Stimulated activated naive B cell treated with anti-CD40 and anti-IgM and Interleukin-4, amounts not matched to agents 10 μg/mL and 1 μg/mL and 100 μg/mL, for 72 hours (primary cell): ENCODE data around the gene RANBP10.
A peak's percentile ranks its signal among the peaks of the same experiment; 100 is the strongest.

Source experiments
- ATAC-seq, 2 donors: fragments of 150-1000 bp; cut with Tn5 transposase; replicated peaks; 2 replicates each; pipeline ENCODE4 v1.10.0; 2021; ENCODE audit warnings: moderate library complexity in 1 of 2
- DNase-seq: peaks from one replicate; pipeline ENCODE4 v3.0.0; 2021
- H3K27ac Mint-ChIP-seq: one replicate; pipeline ENCODE4 v1.8.0; 2022; ENCODE audit warnings: mild to moderate bottlenecking, mixed read lengths
- H3K27me3 Mint-ChIP-seq, 2 donors: one replicate each; pipeline ENCODE4 v1.8.0; 2022; ENCODE audit warnings: mixed read lengths in 2 of 2
- H3K36me3 Mint-ChIP-seq, 2 donors: one replicate each; pipeline ENCODE4 v1.8.0; 2022; ENCODE audit warnings: mixed read lengths in 2 of 2, mild to moderate bottlenecking in 1 of 2
- H3K4me1 Mint-ChIP-seq, 2 donors: one replicate each; pipeline ENCODE4 v1.8.0; 2022; ENCODE audit warnings: mixed read lengths in 2 of 2, mild to moderate bottlenecking in 1 of 2
- H3K4me3 Mint-ChIP-seq, 2 donors: one replicate each; pipeline ENCODE4 v1.8.0; 2022; ENCODE audit warnings: mild to moderate bottlenecking in 2 of 2, mixed read lengths in 2 of 2, moderate library complexity in 1 of 2
- H3K9me3 Mint-ChIP-seq, 2 donors: one replicate each; pipeline ENCODE4 v1.8.0; 2022; ENCODE audit warnings: mixed read lengths in 2 of 2, mild to moderate bottlenecking in 1 of 2

The RANBP10 gene

GRCh38 chr16:67731753-67732095 is 74.6 kb downstream of the RANBP10 start:
- ATAC-seq, result no peak

GRCh38 chr16:67731071-67731752 is 75.1 kb downstream of the RANBP10 start:
- DNase-seq, result no peak
- no peaks in the 10 kb centered on the region for H3K27me3 Mint-ChIP-seq
- peaks cover 55 to 58% of the 10 kb centered on the region in 2 donors for H3K36me3 Mint-ChIP-seq
- no peaks in the 10 kb centered on the region for H3K4me1 Mint-ChIP-seq
- H3K9me3 Mint-ChIP-seq, result no peaks in the 10 kb centered on the region
- H3K27ac Mint-ChIP-seq, result no peak overlapping the region
- ATAC-seq, result no peak
- no peak overlapping the region for H3K4me3 Mint-ChIP-seq

More at GRCh38 chr16:67731753-67732095, 74.6 kb downstream of the RANBP10 start:
- Mint-ChIP-seq H3K27me3 (no peaks in the 10 kb centered on the region), H3K4me1 (peaks cover 0 to 2% of the 10 kb centered on the region in 2 donors), H3K27ac (no peak overlapping the region), H3K36me3 (peaks cover 52 to 60% of the 10 kb centered on the region in 2 donors), H3K9me3 (no peaks in the 10 kb centered on the region), H3K4me3 (no peak overlapping the region)
- DNase-seq, result no peak

DNA sequence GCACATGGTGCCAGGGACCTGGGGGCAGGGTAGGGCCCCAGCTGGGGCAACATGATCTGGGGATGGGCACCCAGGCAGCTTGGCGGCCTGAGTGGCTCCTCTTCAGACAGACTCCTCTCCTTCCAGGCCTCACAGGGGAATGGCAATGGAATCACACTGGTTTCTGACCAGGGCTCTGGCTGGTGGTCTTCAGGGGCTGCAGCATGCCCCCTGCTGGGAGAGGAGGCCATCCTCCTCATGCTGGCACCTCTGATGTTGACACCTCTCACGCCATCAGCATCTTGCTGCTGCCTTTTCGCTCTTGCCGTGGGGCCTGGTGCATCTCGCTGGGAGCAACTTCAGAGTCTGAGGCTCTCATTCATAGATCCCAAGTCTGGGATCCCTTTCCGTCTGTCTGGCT is 76.0 kb downstream of the RANBP10 start:
- DNase-seq (no peak), ATAC-seq (no peak)
- H3K27me3 Mint-ChIP-seq, result no peaks in the 10 kb centered on the region
- H3K4me1 Mint-ChIP-seq, result peaks cover 0 to 2% of the 10 kb centered on the region in 2 donors
- peaks cover 52 to 60% of the 10 kb centered on the region in 2 donors for H3K36me3 Mint-ChIP-seq
- H3K27ac Mint-ChIP-seq, result peak overlapping the region; percentile 37
- no peaks in the 10 kb centered on the region for H3K9me3 Mint-ChIP-seq
- H3K4me3 Mint-ChIP-seq, result no peak overlapping the region

- Mint-ChIP-seq H3K27ac (peak overlapping the region; percentile 53), H3K36me3 (peaks cover 55 to 63% of the 10 kb centered on the region in 2 donors), H3K4me3 (no peak overlapping the region), H3K9me3 (no peaks in the 10 kb centered on the region), H3K4me1 (peaks cover 0 to 2% of the 10 kb centered on the region in 2 donors), H3K27me3 (no peaks in the 10 kb centered on the region)
- no peak for ATAC-seq
- DNase-seq, result no peak
Measured at GRCh38 chr16:67729636-67730248, 76.6 kb downstream of the RANBP10 start.

DNA sequence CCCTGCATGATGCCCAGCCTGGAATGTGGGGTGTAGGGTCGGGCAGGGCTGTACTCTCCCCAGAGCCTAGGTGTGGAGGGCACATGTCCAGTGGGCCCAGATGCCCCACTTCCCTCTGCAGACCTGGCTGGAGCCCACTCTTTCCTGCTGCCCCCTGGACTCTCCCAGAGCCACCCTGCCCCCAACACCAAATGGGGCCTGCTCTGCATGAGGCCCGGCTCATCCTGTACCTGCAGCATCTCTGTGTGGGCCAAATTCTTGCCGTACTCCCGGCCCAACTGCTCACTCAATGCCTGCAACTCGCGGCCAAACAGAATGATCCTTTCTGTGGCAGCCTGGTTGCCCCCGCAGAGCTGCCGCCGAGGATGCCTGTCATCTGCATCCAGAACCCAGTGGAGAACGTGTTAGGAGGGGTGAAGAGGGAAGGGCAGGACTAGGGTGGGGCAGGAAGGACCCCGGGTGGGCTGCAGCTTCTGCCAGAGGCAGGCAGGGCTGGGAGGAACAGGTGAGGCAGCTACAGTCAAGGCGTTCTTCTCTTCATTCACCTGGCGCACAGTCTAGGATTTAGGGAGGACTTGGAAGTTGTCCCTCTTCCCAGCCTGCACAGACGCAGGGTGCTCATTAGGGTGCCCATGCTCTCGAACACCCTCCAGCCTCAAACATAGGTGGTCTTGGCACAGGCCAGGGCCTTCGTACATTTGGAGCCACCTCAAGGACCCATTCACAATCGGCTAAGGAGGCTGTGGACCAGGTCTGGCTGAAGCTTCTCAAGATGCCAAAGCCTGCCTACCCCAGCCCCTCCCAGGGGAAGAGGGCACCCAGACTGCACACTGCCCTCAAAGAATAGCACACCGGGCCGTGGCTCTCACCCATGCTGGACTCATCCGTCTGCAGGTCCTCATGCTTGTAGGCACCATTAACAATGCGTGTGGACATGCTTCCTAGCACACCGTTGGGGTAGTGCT is 78.6 kb downstream of the RANBP10 start:
- Mint-ChIP-seq H3K36me3 (peaks cover 60 to 62% of the 10 kb centered on the region in 2 donors), H3K27me3 (no peaks in the 10 kb centered on the region), H3K9me3 (no peaks in the 10 kb centered on the region)

GRCh38 chr16:67726106-67727034 is 80.0 kb downstream of the RANBP10 start:
- Mint-ChIP-seq H3K27ac (peak overlapping the region; percentile 22), H3K27me3 (no peaks in the 10 kb centered on the region), H3K4me3 (no peak overlapping the region), H3K36me3 (peaks cover 58 to 60% of the 10 kb centered on the region in 2 donors), H3K9me3 (no peaks in the 10 kb centered on the region), H3K4me1 (peaks cover 2 to 7% of the 10 kb centered on the region in 2 donors)
- ATAC-seq (no peak), DNase-seq (no peak)

More for the DNA sequence above, 78.6 kb downstream of the RANBP10 start:
- peak overlapping the region; percentile 14 for H3K27ac Mint-ChIP-seq
- no peak overlapping the region for H3K4me3 Mint-ChIP-seq
- no peak for ATAC-seq
- peaks cover 2 to 7% of the 10 kb centered on the region in 2 donors for H3K4me1 Mint-ChIP-seq
- DNase-seq, result no peak

- Mint-ChIP-seq H3K27ac (no peak overlapping the region), H3K9me3 (no peaks in the 10 kb centered on the region), H3K4me3 (no peak overlapping the region), H3K27me3 (no peaks in the 10 kb centered on the region), H3K36me3 (peaks cover 35 to 42% of the 10 kb centered on the region in 2 donors), H3K4me1 (peaks cover 14 to 16% of the 10 kb centered on the region in 2 donors)
- no peak for ATAC-seq
- no peak for DNase-seq
Measured at GRCh38 chr16:67723911-67724305, 82.5 kb downstream of the RANBP10 start.

DNA sequence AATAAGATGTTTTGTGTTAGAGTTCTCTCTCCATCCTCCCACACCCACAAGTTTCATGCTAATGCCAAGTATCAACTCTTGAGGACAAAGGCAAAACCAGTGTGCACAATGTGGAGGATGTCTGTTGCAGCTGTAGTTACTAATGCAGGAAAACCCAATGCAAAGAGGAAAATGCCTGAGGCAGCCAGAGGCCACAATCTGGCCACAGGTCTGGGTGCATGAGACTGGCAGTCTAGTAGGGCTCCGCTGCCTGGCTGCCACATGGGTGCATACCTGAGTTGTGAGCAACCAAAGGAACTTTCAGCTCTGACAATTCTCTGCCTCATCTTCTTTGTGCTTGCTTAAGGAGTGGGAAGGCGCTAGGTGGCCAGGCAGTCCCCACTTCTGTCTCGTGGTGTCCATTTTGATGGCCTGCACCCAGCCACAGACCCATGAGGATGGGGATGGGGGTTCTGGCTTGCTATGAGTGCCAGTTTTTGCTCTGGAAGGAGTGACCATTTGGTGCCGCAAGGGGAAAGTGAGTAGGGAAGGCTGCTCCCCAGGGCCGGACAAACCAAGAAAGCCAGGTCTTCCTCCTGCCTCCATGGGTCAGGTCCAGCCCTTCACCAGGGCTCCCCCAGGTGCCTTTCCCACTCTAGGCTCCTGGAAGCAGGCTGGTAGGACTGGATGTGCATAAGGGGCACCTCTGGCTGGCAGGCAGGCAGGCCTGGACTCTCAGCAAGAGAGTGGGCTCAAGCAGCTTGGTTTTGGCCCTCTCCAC is 83.0 kb downstream of the RANBP10 start:
- no peak for ATAC-seq
- peaks cover 31 to 40% of the 10 kb centered on the region in 2 donors for H3K36me3 Mint-ChIP-seq
- peak overlapping the region; percentile 37 for H3K27ac Mint-ChIP-seq
- DNase-seq, result no peak
- H3K4me1 Mint-ChIP-seq, result peaks cover 18 to 22% of the 10 kb centered on the region in 2 donors
- H3K27me3 Mint-ChIP-seq, result no peaks in the 10 kb centered on the region
- H3K9me3 Mint-ChIP-seq, result no peaks in the 10 kb centered on the region
- H3K4me3 Mint-ChIP-seq, result no peak overlapping the region

- ATAC-seq (no peak), DNase-seq (no peak)
- Mint-ChIP-seq H3K4me3 (peak overlapping the region; percentile 98 to 99), H3K27ac (peak overlapping the region; percentile 99), H3K36me3 (peaks cover 17 to 23% of the 10 kb centered on the region in 2 donors), H3K27me3 (no peaks in the 10 kb centered on the region), H3K4me1 (peaks cover 25 to 38% of the 10 kb centered on the region in 2 donors), H3K9me3 (no peaks in the 10 kb centered on the region)
Measured at GRCh38 chr16:67720236-67720635, 86.1 kb downstream of the RANBP10 start.

DNA sequence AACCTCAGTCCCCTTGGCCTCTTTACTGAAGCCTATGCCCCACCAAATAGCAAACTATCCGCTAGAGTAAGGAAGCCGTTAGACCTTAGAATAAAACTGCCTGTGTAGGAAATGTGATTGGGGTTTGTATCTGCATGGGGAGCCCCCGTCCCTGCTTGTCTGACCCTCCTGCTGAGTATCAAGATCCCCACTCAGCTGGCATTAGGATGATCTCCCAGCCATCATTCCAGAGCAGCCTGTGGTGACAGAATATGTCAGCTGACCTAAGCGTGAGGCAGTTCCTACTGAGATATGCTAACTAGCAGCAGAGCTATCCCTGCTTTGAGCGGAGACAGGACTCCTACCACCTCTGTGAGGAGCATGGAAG is 86.6 kb downstream of the RANBP10 start:
- peak; percentile 33 to 46 for ATAC-seq
- Mint-ChIP-seq H3K4me1 (peaks cover 25 to 38% of the 10 kb centered on the region in 2 donors), H3K27ac (peak overlapping the region; percentile 99), H3K36me3 (peaks cover 13 to 18% of the 10 kb centered on the region in 2 donors), H3K9me3 (no peaks in the 10 kb centered on the region), H3K4me3 (peak overlapping the region; percentile 98 to 99), H3K27me3 (no peaks in the 10 kb centered on the region)
- peak; percentile 3 for DNase-seq

- H3K36me3 Mint-ChIP-seq, result peaks cover 11 to 13% of the 10 kb centered on the region in 2 donors
- H3K27ac Mint-ChIP-seq, result peak within 1 kb of the TSS; percentile 99
- H3K9me3 Mint-ChIP-seq, result no peaks in the 10 kb centered on the region
- peak within 1 kb of the TSS; percentile 98 to 99 for H3K4me3 Mint-ChIP-seq
- H3K27me3 Mint-ChIP-seq, result no peaks in the 10 kb centered on the region
- H3K4me1 Mint-ChIP-seq, result peaks cover 26 to 38% of the 10 kb centered on the region in 2 donors
- peak; percentile 95 for DNase-seq
- ATAC-seq, result peak; percentile 89 to 94
Measured at GRCh38 chr16:67719048-67719777, 87.1 kb downstream of the RANBP10 start, which contains the start of gene GFOD2. Gene GFOD2 (minus strand): TSS chr16:67719316. CDS start chr16:67685715, 33,601 bp downstream.

DNA sequence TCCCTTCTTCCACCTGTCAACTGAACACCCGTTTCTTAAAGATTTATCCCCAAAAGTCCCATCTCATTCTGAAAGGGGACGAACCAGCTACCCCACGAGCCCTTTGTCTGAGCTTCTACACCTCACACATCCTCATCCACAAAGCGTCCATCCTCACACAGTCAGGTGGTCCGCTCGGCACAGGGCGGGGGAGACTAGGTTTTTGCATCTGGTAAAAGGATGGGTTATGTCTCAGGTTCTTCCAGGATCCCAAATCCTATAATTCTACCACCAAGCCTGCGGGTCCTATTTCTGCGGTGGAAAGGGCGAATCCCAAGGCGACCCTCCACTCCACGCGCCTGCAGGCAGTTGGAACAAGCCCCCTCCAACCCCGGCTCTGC is 87.7 kb downstream of the RANBP10 start:
- Mint-ChIP-seq H3K4me1 (peaks cover 26 to 36% of the 10 kb centered on the region in 2 donors), H3K4me3 (peak overlapping the region; percentile 98 to 99), H3K36me3 (peaks cover 9 to 11% of the 10 kb centered on the region in 2 donors), H3K27me3 (no peaks in the 10 kb centered on the region), H3K27ac (peak overlapping the region; percentile 99), H3K9me3 (no peaks in the 10 kb centered on the region)
- ATAC-seq (peak; percentile 39 to 53), DNase-seq (peak; percentile 6)
